Keratinocyte (primary cell): Measurements from ENCODE around the gene DISC1. TPM values are rescaled to one million over a fixed set of nuclear protein-coding genes. Genes with fewer than 3 reads are reported as not detected.

ENCODE experiments used
- DNase-seq: peaks from one replicate; pipeline ENCODE4 v3.0.0-alpha.2; 2011; ENCODE audit warnings: low read depth, missing footprints, low spot score
- FAIRE-seq: peaks from 2 replicates; lab custom pipeline; 2011; peaks lifted over from hg19 to GRCh38; lab: Jason Lieb, UNC
- H2AFZ ChIP-seq: 2 replicates; pipeline ENCODE4 v1.6.0; 2012; ENCODE audit warnings: low read length, control low read depth, inconsistent platforms; ENCODE audit not compliant: control insufficient read depth
- H3K27ac ChIP-seq: 2 replicates; pipeline ENCODE4 v1.5.1; 2011; ENCODE audit warnings: low read length; ENCODE audit not compliant: control insufficient read depth, insufficient read depth
- H3K27me3 ChIP-seq: 3 replicates; pipeline ENCODE4 v1.6.0; 2011; ENCODE audit warnings: low read length; ENCODE audit not compliant: control insufficient read depth, insufficient read depth; ENCODE audit errors: extremely low read depth
- H3K36me3 ChIP-seq, 2 experiments: 2 replicates in 1 of 2; 3 replicates in 1 of 2; pipeline ENCODE4 v1.5.1; 2011; ENCODE audit warnings: low read length in 2 of 2, mild to moderate bottlenecking in 1 of 2; ENCODE audit not compliant: control insufficient read depth in 2 of 2, insufficient read depth in 2 of 2; ENCODE audit errors: extremely low read depth in 1 of 2
- H3K4me1 ChIP-seq: 3 replicates; pipeline ENCODE4 v1.5.1; 2011; ENCODE audit warnings: low read length; ENCODE audit not compliant: control insufficient read depth, insufficient read depth; ENCODE audit errors: extremely low read depth
- H3K4me2 ChIP-seq: 3 replicates; pipeline ENCODE4 v1.6.0; 2011; ENCODE audit warnings: low read depth, low read length; ENCODE audit not compliant: control insufficient read depth, insufficient read depth; ENCODE audit errors: extremely low read depth
- H3K4me3 ChIP-seq, 3 experiments: fragments of 200-600 bp in 1 of 3; sonication (generic) in 1 of 3; 2 replicates in 2 of 3; 3 replicates in 1 of 3; pipeline ENCODE4 v1.5.1; 2011 to 2016; ENCODE audit warnings: low read length in 3 of 3, mild to moderate bottlenecking in 3 of 3, control low read depth in 2 of 3, inconsistent platforms in 1 of 3, low read depth in 1 of 3, mixed read lengths in 1 of 3, mixed run types in 1 of 3, moderate library complexity in 1 of 3; ENCODE audit not compliant: control insufficient read depth in 2 of 3, insufficient read depth in 2 of 3; ENCODE audit errors: extremely low read depth in 1 of 3
- H3K79me2 ChIP-seq: 2 replicates; pipeline ENCODE4 v1.6.0; 2012; ENCODE audit warnings: low read length; ENCODE audit not compliant: control insufficient read depth, insufficient read depth
- H3K9ac ChIP-seq: 3 replicates; pipeline ENCODE4 v1.6.0; 2011; ENCODE audit warnings: low read length; ENCODE audit not compliant: control insufficient read depth, insufficient read depth; ENCODE audit errors: extremely low read depth
- H3K9me1 ChIP-seq: 3 replicates; pipeline ENCODE4 v1.6.0; 2011; ENCODE audit warnings: low read length; ENCODE audit not compliant: control insufficient read depth, insufficient read depth; ENCODE audit errors: extremely low read depth
- H3K9me3 ChIP-seq: 2 replicates; pipeline ENCODE4 v1.5.1; 2012; ENCODE audit warnings: low read depth, low read length; ENCODE audit not compliant: control insufficient read depth
- H4K20me1 ChIP-seq: 3 replicates; pipeline ENCODE4 v1.6.0; 2011; ENCODE audit warnings: low read length; ENCODE audit not compliant: control insufficient read depth, insufficient read depth; ENCODE audit errors: extremely low read depth
- CTCF ChIP-seq, 3 experiments: IDR thresholded peaks in 1 of 3; conservative IDR thresholded peaks in 1 of 3; optimal IDR thresholded peaks in 1 of 3; 2 replicates in 2 of 3; 3 replicates in 1 of 3; pipeline versions ENCODE3 to v1.5.1; 2011; ENCODE audit warnings: low read length in 3 of 3, mild to moderate bottlenecking in 3 of 3, moderate library complexity in 2 of 3, control low read depth in 1 of 3, inconsistent platforms in 1 of 3; ENCODE audit not compliant: insufficient read depth in 2 of 3; ENCODE audit errors: extremely low read depth in 1 of 3
- EZH2 ChIP-seq: IDR thresholded peaks from one replicate; pipeline ENCODE4 v1.6.1; 2012; ENCODE audit warnings: inconsistent platforms, mild to moderate bottlenecking, low read length, moderate library complexity
- dilution Hi-C: fragments of 300-500 bp; cut with MboI; formaldehyde crosslinking; loops from one replicate; pipeline ENCODE4 v1.7.0; 2020; ENCODE audit warnings: low sequenced_read_pairs; ENCODE audit not compliant: extremely low pct_ligation_motif_present
- polyA plus RNA-seq, 5 experiments: library from polyadenylated mRNA; depleted of rRNA in 3 of 5; stranded (reverse) in 3 of 5; stranded (forward) in 1 of 5; unstranded in 1 of 5; fragments of >200 nt; gene quantifications; 1 replicate in 1 of 5; 2 replicates in 3 of 5; 3 replicates in 1 of 5; pipeline versions ENCODE4 v1.2.1 to v1.2.3, GENCODE V29; 2011 to 2012; ENCODE audit warnings: missing spikeins in 2 of 5, low read depth in 1 of 5, low replicate concordance in 1 of 5

Gene DISC1
- polyA plus RNA-seq, 1 donor (not counting 4 experiments of a cell fraction or from before 2014, with no cell fraction given): 0.47 TPM

GRCh38 chr1:231801042-231801585, 174.5 kb downstream of the DISC1 start:
- H2AFZ ChIP-seq: no peak overlapping the region
- H3K4me1 ChIP-seq: no peaks in the 10 kb centered on the region
- FAIRE-seq (no peak), DNase-seq (no peak)
- no peaks in the 10 kb centered on the region for H3K36me3 ChIP-seq
- no peaks in the 10 kb centered on the region for H3K9me1 ChIP-seq
- no peak overlapping the region for H3K27ac ChIP-seq
- no peak overlapping the region for H3K4me3 ChIP-seq
- no peaks in the 10 kb centered on the region for H3K79me2 ChIP-seq
- dilution Hi-C loops: no loop called here
- TF ChIP-seq EZH2: no peak
- H3K9me3 ChIP-seq: no peaks in the 10 kb centered on the region
- no peaks in the 10 kb centered on the region for H4K20me1 ChIP-seq
- no peak overlapping the region for H3K9ac ChIP-seq
- no peak overlapping the region for H3K4me2 ChIP-seq
- no peaks in the 10 kb centered on the region for H3K27me3 ChIP-seq

GRCh38 chr1:231803353-231803752, 176.8 kb downstream of the DISC1 start:
- no peaks in the 10 kb centered on the region for H3K27me3 ChIP-seq
- H3K9me1 ChIP-seq: no peaks in the 10 kb centered on the region
- H2AFZ ChIP-seq: no peak overlapping the region
- no peak overlapping the region for H3K4me2 ChIP-seq
- TF ChIP-seq CTCF (optimal IDR thresholded peaks at IDR 0.05 in 1 of 3, IDR thresholded peaks at IDR 0.05 in 1 of 3, conservative IDR thresholded peaks at IDR 0.05 in 1 of 3; ENCODE audit: extremely low read depth in 1 of 3, insufficient read depth in 2 of 3, low read length in 3 of 3) (no peak), EZH2 (no peak)
- no peaks in the 10 kb centered on the region for H4K20me1 ChIP-seq
- dilution Hi-C loops: no loop called here
- no peaks in the 10 kb centered on the region for H3K4me1 ChIP-seq
- DNase-seq (no peak), FAIRE-seq (no peak)
- no peak overlapping the region for H3K27ac ChIP-seq
- H3K4me3 ChIP-seq: no peak overlapping the region
- H3K9me3 ChIP-seq: no peaks in the 10 kb centered on the region
- no peak overlapping the region for H3K9ac ChIP-seq
- no peaks in the 10 kb centered on the region for H3K36me3 ChIP-seq
- no peaks in the 10 kb centered on the region for H3K79me2 ChIP-seq
